HepG2 (cell line): Measurements from ENCODE around the gene SDK1. TPM values are rescaled to one million over a fixed set of nuclear protein-coding genes. Genes with fewer than 3 reads are reported as not detected.

Source experiments
- ATAC-seq: fragments of 200-7000 bp; cut with Tn5 transposase; 3 replicates; pipeline ENCODE4 v1.9.1; 2020; ENCODE audit warnings: mild to moderate bottlenecking, moderate library complexity
- BruUV-seq: library from RNA; stranded (reverse); fragments of 400-500 nt; replicated peaks from 2 replicates; lab custom pipeline; 2021; lab: Mats Ljungman, UMichigan
- CTCF ChIA-PET: fragments of 300-600 bp; formaldehyde crosslinking; extraction: SDS; loops from one replicate; lab custom pipeline; 2021; ENCODE audit warnings: low total read pairs, inconsistent platforms, low intra/inter-chr PET ratio; lab: Yijun Ruan, JAX
- POLR2A ChIA-PET: fragments of 350-600 bp; sonication (Branson Sonifier 250); formaldehyde crosslinking; loops from one replicate; lab custom pipeline; 2020; ENCODE audit warnings: antibody characterized with exemption, inconsistent platforms; lab: Yijun Ruan, JAX
- DNase-seq: peaks from one replicate; pipeline ENCODE4 v3.0.0-alpha.2; 2015; ENCODE audit warnings: low spot score
- FAIRE-seq: peaks from 3 replicates; lab custom pipeline; 2011; peaks lifted over from hg19 to GRCh38; lab: Jason Lieb, UNC
- H2AFZ ChIP-seq: one replicate; pipeline ENCODE4 v1.6.1; 2011; ENCODE audit warnings: low read length, inconsistent platforms
- H3K27ac ChIP-seq: fragments of 300-600 bp; 3 replicates; pipeline ENCODE4 v1.8.0; 2011; ENCODE audit warnings: mixed run types, mild to moderate bottlenecking, mixed read lengths, low read length, inconsistent platforms; ENCODE audit not compliant: insufficient read depth; ENCODE audit errors: extremely low read length
- H3K27me3 ChIP-seq, 2 experiments: fragments of 200-600 bp in 1 of 2; 2 replicates in 1 of 2; 3 replicates in 1 of 2; pipeline versions ENCODE4 v1.6.0 to v1.8.0; 2011; ENCODE audit warnings: low read length in 2 of 2, mild to moderate bottlenecking in 2 of 2, moderate library complexity in 2 of 2, inconsistent platforms in 1 of 2; ENCODE audit not compliant: insufficient read depth in 2 of 2, control insufficient read depth in 1 of 2
- H3K36me3 ChIP-seq, 2 experiments: fragments of 200-600 bp in 1 of 2; replicated peaks in 1 of 2; 2 replicates in 1 of 2; 3 replicates in 1 of 2; pipeline versions ENCODE4 v1.5.1 to v1.8.0; 2011; ENCODE audit warnings: low read length in 2 of 2, inconsistent platforms in 1 of 2; ENCODE audit not compliant: insufficient read depth in 2 of 2, control insufficient read depth in 1 of 2
- H3K4me1 ChIP-seq: 2 replicates; pipeline ENCODE4 v1.5.1; 2012; ENCODE audit warnings: low read length, inconsistent platforms; ENCODE audit not compliant: insufficient read depth
- H3K4me2 ChIP-seq: 2 replicates; pipeline ENCODE4 v1.6.0; 2011; ENCODE audit warnings: low read depth, low read length, inconsistent platforms
- H3K4me3 ChIP-seq, 3 experiments: fragments of 200-600 bp in 1 of 3; sonication (generic), shearing (Covaris generic) in 1 of 3; replicated peaks in 1 of 3; 2 replicates each; pipeline ENCODE4 v1.5.1; 2011 to 2016; ENCODE audit warnings: low read length in 3 of 3, inconsistent platforms in 2 of 3, low read depth in 2 of 3, mild to moderate bottlenecking in 2 of 3, control low read depth in 1 of 3, mixed read lengths in 1 of 3; ENCODE audit not compliant: insufficient read depth in 1 of 3
- H3K79me2 ChIP-seq: one replicate; pipeline ENCODE4 v1.6.1; 2011; ENCODE audit warnings: low read length, inconsistent platforms; ENCODE audit not compliant: insufficient read depth
- H3K9ac ChIP-seq: 2 replicates; pipeline ENCODE4 v1.6.0; 2011; ENCODE audit warnings: mild to moderate bottlenecking, low read depth, low read length, inconsistent platforms; ENCODE audit not compliant: insufficient read depth
- H3K9me3 ChIP-seq: 2 replicates; pipeline ENCODE4 v1.5.1; 2012; ENCODE audit warnings: mild to moderate bottlenecking, low read length
- H4K20me1 ChIP-seq: 2 replicates; pipeline ENCODE4 v1.6.0; 2011; ENCODE audit warnings: inconsistent platforms, mild to moderate bottlenecking, low read length, moderate library complexity; ENCODE audit not compliant: insufficient read depth
- CHD4 ChIP-seq: fragments of 200-600 bp; sonication (generic); IDR thresholded peaks from 2 replicates; pipeline ENCODE4 v1.7.0; 2017; ENCODE audit warnings: mild to moderate bottlenecking, low read length, borderline replicate concordance
- EP300 ChIP-seq, 3 experiments: sonication (generic) in 1 of 3; formaldehyde crosslinking in 1 of 3; IDR thresholded peaks; 2 replicates each; pipeline versions ENCODE4 v1.5.1 to v1.6.1; 2011 to 2020; ENCODE audit warnings: low read depth in 2 of 3, low read length in 2 of 3, borderline replicate concordance in 1 of 3, improper control_type of control experiment in 1 of 3, mild to moderate bottlenecking in 1 of 3, missing genetic modification reagents in 1 of 3, moderate library complexity in 1 of 3
- GATA4 ChIP-seq: sonication (generic); IDR thresholded peaks from 2 replicates; pipeline ENCODE4 v1.6.1; 2016; ENCODE audit warnings: antibody characterized with exemption, low read depth, borderline replicate concordance
- IRX3 ChIP-seq: sonication (generic); formaldehyde crosslinking; IDR thresholded peaks from 2 replicates; pipeline ENCODE4 v1.8.1; 2023; ENCODE audit warnings: mild to moderate bottlenecking, low read depth, missing genetic modification reagents, borderline replicate concordance
- PHF21A ChIP-seq: sonication (generic); formaldehyde crosslinking; IDR thresholded peaks from 2 replicates; pipeline ENCODE4 v1.5.0; 2020; ENCODE audit warnings: mild to moderate bottlenecking, missing genetic modification reagents
- TGIF2 ChIP-seq: IDR thresholded peaks from 2 replicates; pipeline ENCODE4 v1.6.1; 2016; ENCODE audit warnings: control low read depth, missing compliant biosample characterization
- ZNF20 ChIP-seq: sonication (generic); formaldehyde crosslinking; IDR thresholded peaks from 2 replicates; pipeline ENCODE4 v1.4.0; 2020; ENCODE audit warnings: mild to moderate bottlenecking, moderate library complexity, missing genetic modification reagents
- ZNF451 ChIP-seq: sonication (generic); formaldehyde crosslinking; IDR thresholded peaks from 2 replicates; pipeline ENCODE4 v1.5.0; 2020; ENCODE audit warnings: mild to moderate bottlenecking, missing genetic modification reagents
- ZNF460 ChIP-seq: sonication (generic); formaldehyde crosslinking; IDR thresholded peaks from 2 replicates; pipeline ENCODE4 v1.5.1; 2020; ENCODE audit warnings: missing genetic modification reagents, mild to moderate bottlenecking, borderline replicate concordance
- ZNF530 ChIP-seq: sonication (generic); formaldehyde crosslinking; IDR thresholded peaks from 2 replicates; pipeline ENCODE4 v1.5.0; 2020; ENCODE audit warnings: low read depth, mild to moderate bottlenecking, missing genetic modification reagents
- ZNF589 ChIP-seq: sonication (generic); formaldehyde crosslinking; conservative IDR thresholded peaks from 2 replicates; pipeline ENCODE4 v1.8.0; 2022; ENCODE audit warnings: mild to moderate bottlenecking, moderate library complexity, missing genetic modification reagents
- ZNF766 ChIP-seq: sonication (generic); formaldehyde crosslinking; IDR thresholded peaks from 2 replicates; pipeline ENCODE4 v1.5.0; 2020; ENCODE audit warnings: missing genetic modification reagents, borderline replicate concordance
- ZSCAN25 ChIP-seq: sonication (generic); formaldehyde crosslinking; IDR thresholded peaks from 2 replicates; pipeline ENCODE4 v1.8.0; 2022; ENCODE audit warnings: mild to moderate bottlenecking, missing genetic modification reagents
- WGBS: methylation state at CpG from one replicate; pipeline ENCODE4 v1.1.6; 2017; ENCODE audit warnings: low lambda C conversion rate; 5-methylcytosine and 5-hydroxymethylcytosine counted together
- in situ Hi-C: cut with HindIII; loops from 2 replicates; pipeline ENCODE4 v1.10.0; 2017; ENCODE audit warnings: low pct_unique_long_range_greater_than_20kb; ENCODE audit not compliant: extremely low pct_ligation_motif_present
- intact Hi-C: fragments of 100-400 bp; cut with micrococcal nuclease; formaldehyde crosslinking; loops from one replicate; pipeline ENCODE4 v1.10.0; 2022; ENCODE audit not compliant: unreplicated experiment
- polyA plus RNA-seq, 8 experiments: library from polyadenylated mRNA; depleted of rRNA in 3 of 8; stranded (reverse) in 7 of 8; unstranded in 1 of 8; fragments of >200 nt; fragmentation: Illumina TruSeq in 4 of 8; extraction: Trizol in 4 of 8; gene quantifications; 2 replicates each; pipeline versions ENCODE4 v1.2.1 to v1.2.3, GENCODE V29; 2011 to 2016; ENCODE audit warnings: low read depth in 4 of 8, missing spikeins in 1 of 8, mixed read lengths in 1 of 8; ENCODE audit not compliant: insufficient read depth in 1 of 8
- total RNA-seq, 5 experiments: library from RNA; depleted of rRNA; stranded (reverse); fragments of >200 nt; fragmentation: Illumina TruSeq; extraction: Trizol; gene quantifications; 2 replicates each; pipeline ENCODE4 v1.2.3, GENCODE V29; 2016; ENCODE audit warnings: low read depth in 1 of 5
- TF ChIP-seq, protein P1 (sequence below): sonication (generic); formaldehyde crosslinking; IDR thresholded peaks from 2 replicates; pipeline ENCODE4 v1.4.0; 2020; ENCODE audit warnings: missing genetic modification reagents, borderline replicate concordance
- TF ChIP-seq, protein P2 (sequence below): sonication (generic); formaldehyde crosslinking; IDR thresholded peaks from 2 replicates; pipeline ENCODE4 v1.5.1; 2020; ENCODE audit warnings: mild to moderate bottlenecking, missing genetic modification reagents, moderate library complexity
- TF ChIP-seq, protein P3 (sequence below): sonication (generic); formaldehyde crosslinking; IDR thresholded peaks from 2 replicates; pipeline ENCODE4 v1.4.0; 2020; ENCODE audit warnings: missing genetic modification reagents, borderline replicate concordance
- TF ChIP-seq, protein P4 (sequence below): sonication (generic); formaldehyde crosslinking; IDR thresholded peaks from 2 replicates; pipeline ENCODE4 v1.4.0; 2020; ENCODE audit warnings: mild to moderate bottlenecking, missing genetic modification reagents, borderline replicate concordance

The SDK1 gene
- total and polyA plus RNA-seq, 2 of the 13 experiments (the other 11 are each of a cell fraction or from before 2014, with no cell fraction given) = 0.35 to 2.4 TPM

DNA sequence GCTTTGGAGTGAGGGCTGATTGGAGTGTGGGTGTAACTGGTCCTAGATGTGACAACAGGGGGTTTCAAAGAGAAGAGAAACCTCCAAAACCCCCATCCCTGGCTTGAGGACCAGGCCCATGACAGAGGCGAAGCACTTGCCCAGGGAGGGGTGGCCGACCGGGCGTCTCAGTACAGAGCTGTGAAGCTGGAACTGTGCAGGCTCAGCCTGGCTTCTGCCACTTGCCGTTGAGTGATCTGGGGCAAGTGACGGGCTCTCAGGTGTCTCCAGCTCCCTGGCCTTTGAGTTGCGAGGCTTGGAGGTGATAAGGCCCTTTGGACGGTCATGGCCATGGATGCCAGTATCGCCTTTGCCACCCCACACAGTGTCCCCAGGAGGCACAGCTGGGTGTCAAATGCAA is 849.7 kb downstream of the SDK1 start:
- H3K79me2 ChIP-seq = no peaks in the 10 kb centered on the region
- ChIA-PET POLR2A (no interaction called here), CTCF (no interaction called here)
- ATAC-seq (no peak), DNase-seq (no peak), FAIRE-seq (no peak)
- no peaks in the 10 kb centered on the region for H3K36me3 ChIP-seq
- H3K9me3 ChIP-seq = no peaks in the 10 kb centered on the region
- BruUV-seq = no TSS peak
- H3K4me2 ChIP-seq = no peak overlapping the region
- H3K27ac ChIP-seq = no peak overlapping the region
- no peak overlapping the region for H3K9ac ChIP-seq
- H3K4me3 ChIP-seq = no peak overlapping the region
- intact Hi-C loops (no loop called here), in situ Hi-C loops (no loop called here)
- H2AFZ ChIP-seq = no peak overlapping the region
- no CpG with 5 or more reads among the region's 9 CpGs for WGBS
- no peaks in the 10 kb centered on the region for H3K27me3 ChIP-seq
- no peaks in the 10 kb centered on the region for H4K20me1 ChIP-seq
- peaks cover 24% of the 10 kb centered on the region for H3K4me1 ChIP-seq
- no peak for TF ChIP-seq ZNF589
- TF ChIP-seq, protein P1, sequence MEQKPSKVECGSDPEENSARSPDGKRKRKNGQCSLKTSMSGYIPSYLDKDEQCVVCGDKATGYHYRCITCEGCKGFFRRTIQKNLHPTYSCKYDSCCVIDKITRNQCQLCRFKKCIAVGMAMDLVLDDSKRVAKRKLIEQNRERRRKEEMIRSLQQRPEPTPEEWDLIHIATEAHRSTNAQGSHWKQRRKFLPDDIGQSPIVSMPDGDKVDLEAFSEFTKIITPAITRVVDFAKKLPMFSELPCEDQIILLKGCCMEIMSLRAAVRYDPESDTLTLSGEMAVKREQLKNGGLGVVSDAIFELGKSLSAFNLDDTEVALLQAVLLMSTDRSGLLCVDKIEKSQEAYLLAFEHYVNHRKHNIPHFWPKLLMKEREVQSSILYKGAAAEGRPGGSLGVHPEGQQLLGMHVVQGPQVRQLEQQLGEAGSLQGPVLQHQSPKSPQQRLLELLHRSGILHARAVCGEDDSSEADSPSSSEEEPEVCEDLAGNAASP (CRISPR knock-in tag) = no peak
- TF ChIP-seq CHD4 = no peak
- no peak for TF ChIP-seq GATA4
- no peak for TF ChIP-seq ZNF20
- no peak for TF ChIP-seq TGIF2 (CRISPR knock-in tag)
- no peak for TF ChIP-seq ZNF460 (CRISPR knock-in tag)
- TF ChIP-seq, protein P2, sequence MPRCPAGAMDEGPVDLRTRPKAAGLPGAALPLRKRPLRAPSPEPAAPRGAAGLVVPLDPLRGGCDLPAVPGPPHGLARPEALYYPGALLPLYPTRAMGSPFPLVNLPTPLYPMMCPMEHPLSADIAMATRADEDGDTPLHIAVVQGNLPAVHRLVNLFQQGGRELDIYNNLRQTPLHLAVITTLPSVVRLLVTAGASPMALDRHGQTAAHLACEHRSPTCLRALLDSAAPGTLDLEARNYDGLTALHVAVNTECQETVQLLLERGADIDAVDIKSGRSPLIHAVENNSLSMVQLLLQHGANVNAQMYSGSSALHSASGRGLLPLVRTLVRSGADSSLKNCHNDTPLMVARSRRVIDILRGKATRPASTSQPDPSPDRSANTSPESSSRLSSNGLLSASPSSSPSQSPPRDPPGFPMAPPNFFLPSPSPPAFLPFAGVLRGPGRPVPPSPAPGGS = no peak
- TF ChIP-seq, protein P3, sequence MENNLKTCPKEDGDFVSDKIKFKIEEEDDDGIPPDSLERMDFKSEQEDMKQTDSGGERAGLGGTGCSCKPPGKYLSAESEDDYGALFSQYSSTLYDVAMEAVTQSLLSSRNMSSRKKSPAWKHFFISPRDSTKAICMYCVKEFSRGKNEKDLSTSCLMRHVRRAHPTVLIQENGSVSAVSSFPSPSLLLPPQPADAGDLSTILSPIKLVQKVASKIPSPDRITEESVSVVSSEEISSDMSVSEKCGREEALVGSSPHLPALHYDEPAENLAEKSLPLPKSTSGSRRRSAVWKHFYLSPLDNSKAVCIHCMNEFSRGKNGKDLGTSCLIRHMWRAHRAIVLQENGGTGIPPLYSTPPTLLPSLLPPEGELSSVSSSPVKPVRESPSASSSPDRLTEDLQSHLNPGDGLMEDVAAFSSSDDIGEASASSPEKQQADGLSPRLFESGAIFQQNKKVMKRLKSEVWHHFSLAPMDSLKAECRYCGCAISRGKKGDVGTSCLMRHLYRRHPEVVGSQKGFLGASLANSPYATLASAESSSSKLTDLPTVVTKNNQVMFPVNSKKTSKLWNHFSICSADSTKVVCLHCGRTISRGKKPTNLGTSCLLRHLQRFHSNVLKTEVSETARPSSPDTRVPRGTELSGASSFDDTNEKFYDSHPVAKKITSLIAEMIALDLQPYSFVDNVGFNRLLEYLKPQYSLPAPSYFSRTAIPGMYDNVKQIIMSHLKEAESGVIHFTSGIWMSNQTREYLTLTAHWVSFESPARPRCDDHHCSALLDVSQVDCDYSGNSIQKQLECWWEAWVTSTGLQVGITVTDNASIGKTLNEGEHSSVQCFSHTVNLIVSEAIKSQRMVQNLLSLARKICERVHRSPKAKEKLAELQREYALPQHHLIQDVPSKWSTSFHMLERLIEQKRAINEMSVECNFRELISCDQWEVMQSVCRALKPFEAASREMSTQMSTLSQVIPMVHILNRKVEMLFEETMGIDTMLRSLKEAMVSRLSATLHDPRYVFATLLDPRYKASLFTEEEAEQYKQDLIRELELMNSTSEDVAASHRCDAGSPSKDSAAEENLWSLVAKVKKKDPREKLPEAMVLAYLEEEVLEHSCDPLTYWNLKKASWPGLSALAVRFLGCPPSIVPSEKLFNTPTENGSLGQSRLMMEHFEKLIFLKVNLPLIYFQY (CRISPR knock-in tag) = no peak
- no peak for TF ChIP-seq ZSCAN25 (CRISPR knock-in tag)
- TF ChIP-seq, protein P4, sequence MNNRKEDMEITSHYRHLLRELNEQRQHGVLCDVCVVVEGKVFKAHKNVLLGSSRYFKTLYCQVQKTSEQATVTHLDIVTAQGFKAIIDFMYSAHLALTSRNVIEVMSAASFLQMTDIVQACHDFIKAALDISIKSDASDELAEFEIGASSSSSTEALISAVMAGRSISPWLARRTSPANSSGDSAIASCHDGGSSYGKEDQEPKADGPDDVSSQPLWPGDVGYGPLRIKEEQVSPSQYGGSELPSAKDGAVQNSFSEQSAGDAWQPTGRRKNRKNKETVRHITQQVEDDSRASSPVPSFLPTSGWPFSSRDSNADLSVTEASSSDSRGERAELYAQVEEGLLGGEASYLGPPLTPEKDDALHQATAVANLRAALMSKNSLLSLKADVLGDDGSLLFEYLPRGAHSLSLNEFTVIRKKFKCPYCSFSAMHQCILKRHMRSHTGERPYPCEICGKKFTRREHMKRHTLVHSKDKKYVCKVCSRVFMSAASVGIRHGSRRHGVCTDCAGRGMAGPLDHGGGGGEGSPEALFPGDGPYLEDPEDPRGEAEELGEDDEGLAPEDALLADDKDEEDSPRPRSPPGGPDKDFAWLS (CRISPR knock-in tag) = no peak
- no peak for TF ChIP-seq ZNF766 (CRISPR knock-in tag)
- TF ChIP-seq PHF21A (CRISPR knock-in tag) = no peak
- TF ChIP-seq ZNF451 (CRISPR knock-in tag) = no peak
- TF ChIP-seq IRX3 (CRISPR knock-in tag) = no peak
- no peak for TF ChIP-seq EP300 (IDR thresholded peaks at IDR 0.05; ENCODE audit: low read depth in 2 of 2, low read length in 2 of 2)
- TF ChIP-seq EP300 (CRISPR knock-in tag; IDR thresholded peaks at IDR 0.05; ENCODE audit: borderline replicate concordance) = no peak
- no peak for TF ChIP-seq ZNF530 (CRISPR knock-in tag)
